IMR-90 (cell line): Measurements from ENCODE around the gene EHMT1. TPM values are rescaled to one million over a fixed set of nuclear protein-coding genes. Genes with fewer than 3 reads are reported as not detected.

ENCODE experiments used
- ATAC-seq: fragments of 200-7000 bp; cut with Tn5 transposase; 2 replicates; pipeline ENCODE4 v1.9.1; 2020; ENCODE audit warnings: low read depth, mild to moderate bottlenecking, moderate library complexity
- BruUV-seq: library from RNA; stranded (reverse); fragments of 400-500 nt; replicated peaks from 2 replicates; lab custom pipeline; 2021; lab: Mats Ljungman, UMichigan
- CTCF ChIA-PET: fragments of 300-600 bp; formaldehyde crosslinking; extraction: SDS; loops from one replicate; lab custom pipeline; 2021; ENCODE audit warnings: antibody characterized with exemption; lab: Yijun Ruan, JAX
- POLR2A ChIA-PET: fragments of 300-600 bp; sonication (Branson Sonifier 250); formaldehyde crosslinking; loops from one replicate; lab custom pipeline; 2022; ENCODE audit warnings: antibody characterized with exemption; ENCODE audit not compliant: unreplicated experiment; lab: Charles Lee
- DNase-seq: peaks from one replicate; pipeline ENCODE4 v3.0.0; 2013
- H2AFZ ChIP-seq: replicated peaks from 2 replicates; pipeline ENCODE3; 2013; ENCODE audit warnings: low read length, mild to moderate bottlenecking; ENCODE audit not compliant: poor library complexity
- H2AK5ac ChIP-seq: 2 replicates; pipeline ENCODE4 v1.6.1; 2013; ENCODE audit warnings: low read depth, low read length, inconsistent platforms
- H2AK9ac ChIP-seq: replicated peaks from 2 replicates; pipeline ENCODE3; 2013; ENCODE audit warnings: mild to moderate bottlenecking, low read depth, low read length, moderate library complexity; ENCODE audit not compliant: poor library complexity
- H2BK120ac ChIP-seq: 2 replicates; pipeline ENCODE4 v1.6.1; 2013; ENCODE audit warnings: low read depth, low read length, inconsistent platforms
- H2BK15ac ChIP-seq: 3 replicates; pipeline ENCODE4 v1.6.1; 2013; ENCODE audit warnings: low read depth, low read length, inconsistent platforms
- H2BK20ac ChIP-seq: 2 replicates; pipeline ENCODE4 v1.6.1; 2013; ENCODE audit warnings: low read depth, mild to moderate bottlenecking, inconsistent platforms, low read length, moderate library complexity
- H2BK5ac ChIP-seq: 2 replicates; pipeline ENCODE4 v1.6.1; 2013; ENCODE audit warnings: mild to moderate bottlenecking, low read depth, low read length, inconsistent platforms; ENCODE audit not compliant: poor library complexity, severe bottlenecking
- H3K14ac ChIP-seq: replicated peaks from 2 replicates; pipeline ENCODE4 v1.6.1; 2013; ENCODE audit warnings: low read depth, low read length, inconsistent platforms
- H3K18ac ChIP-seq: 2 replicates; pipeline ENCODE4 v1.6.1; 2013; ENCODE audit warnings: low read depth, low read length, control low read depth
- H3K23ac ChIP-seq: 2 replicates; pipeline ENCODE4 v1.6.1; 2013; ENCODE audit warnings: low read depth, low read length, inconsistent platforms
- H3K27ac ChIP-seq: 2 replicates; pipeline ENCODE4 v1.5.1; 2013; ENCODE audit warnings: mild to moderate bottlenecking, control low read depth, low read length; ENCODE audit not compliant: insufficient read depth
- H3K27me3 ChIP-seq: 2 replicates; pipeline ENCODE4 v1.6.1; 2013; ENCODE audit warnings: low read length; ENCODE audit not compliant: control insufficient read depth, insufficient read depth
- H3K36me3 ChIP-seq: 2 replicates; pipeline ENCODE4 v1.6.1; 2013; ENCODE audit warnings: low read length, mixed read lengths; ENCODE audit not compliant: control insufficient read depth, insufficient read depth
- H3K4ac ChIP-seq: 2 replicates; pipeline ENCODE4 v1.6.1; 2013; ENCODE audit warnings: low read depth, low read length, inconsistent platforms
- H3K4me1 ChIP-seq: 2 replicates; pipeline ENCODE4 v1.6.1; 2013; ENCODE audit warnings: low read length, mixed read lengths; ENCODE audit not compliant: control insufficient read depth, insufficient read depth
- H3K4me2 ChIP-seq: 2 replicates; pipeline ENCODE4 v1.6.1; 2013; ENCODE audit warnings: low read depth, mild to moderate bottlenecking, control low read depth, low read length, moderate library complexity
- H3K4me3 ChIP-seq: 2 replicates; pipeline ENCODE4 v1.5.1; 2013; ENCODE audit warnings: low read depth, mild to moderate bottlenecking, control low read depth, low read length, moderate library complexity; ENCODE audit not compliant: insufficient read depth
- H3K56ac ChIP-seq: 2 replicates; pipeline ENCODE4 v1.6.1; 2013; ENCODE audit warnings: low read length, inconsistent platforms; ENCODE audit not compliant: insufficient read depth; ENCODE audit errors: extremely low read depth
- H3K79me1 ChIP-seq, 2 experiments: 2 replicates each; pipeline ENCODE4 v1.6.1; 2013; ENCODE audit warnings: low read length in 2 of 2, inconsistent platforms in 1 of 2, low read depth in 1 of 2
- H3K9ac ChIP-seq: 2 replicates; pipeline ENCODE4 v1.6.1; 2013; ENCODE audit warnings: low read depth, low read length, control low read depth
- H3K9me1 ChIP-seq: 2 replicates; pipeline ENCODE4 v1.6.1; 2013; ENCODE audit warnings: low read length, inconsistent platforms; ENCODE audit not compliant: insufficient read depth
- H3K9me3 ChIP-seq: 2 replicates; pipeline ENCODE4 v1.6.1; 2013; ENCODE audit warnings: low read length; ENCODE audit not compliant: control insufficient read depth, insufficient read depth
- H4K20me1 ChIP-seq: 2 replicates; pipeline ENCODE4 v1.6.1; 2013; ENCODE audit warnings: low read length, inconsistent platforms; ENCODE audit not compliant: insufficient read depth
- H4K5ac ChIP-seq: 2 replicates; pipeline ENCODE4 v1.6.1; 2013; ENCODE audit warnings: mild to moderate bottlenecking, low read depth, low read length, control low read depth
- H4K8ac ChIP-seq, 2 experiments: 2 replicates each; pipeline ENCODE4 v1.6.1; 2013; ENCODE audit warnings: low read depth in 2 of 2, low read length in 2 of 2, control low read depth in 1 of 2, inconsistent platforms in 1 of 2
- H4K91ac ChIP-seq: 2 replicates; pipeline ENCODE4 v1.6.1; 2013; ENCODE audit warnings: low read depth, low read length, inconsistent platforms; ENCODE audit not compliant: insufficient read depth
- BHLHE40 ChIP-seq: fragments of 150-350 bp; IDR thresholded peaks from 2 replicates; pipeline ENCODE4 v1.6.1; 2016; ENCODE audit warnings: mild to moderate bottlenecking, low read depth, low read length
- CEBPB ChIP-seq: IDR thresholded peaks from 2 replicates; pipeline ENCODE4 v1.6.1; 2012; ENCODE audit warnings: low read depth, low read length, improper control_type of control experiment
- CHD1 ChIP-seq: IDR thresholded peaks from 2 replicates; pipeline ENCODE4 v1.6.1; 2012; ENCODE audit warnings: low read depth, low read length, improper control_type of control experiment
- CTCF ChIP-seq: conservative IDR thresholded peaks from 2 replicates; pipeline ENCODE4 v1.5.1; 2012; ENCODE audit warnings: mild to moderate bottlenecking, low read depth, low read length, improper control_type of control experiment
- ELK1 ChIP-seq: fragments of 150-350 bp; IDR thresholded peaks from 2 replicates; pipeline ENCODE4 v1.6.1; 2016; ENCODE audit warnings: low read depth, mild to moderate bottlenecking, low read length, moderate library complexity, borderline replicate concordance
- FOS ChIP-seq: fragments of 150-350 bp; IDR thresholded peaks from 2 replicates; pipeline ENCODE4 v1.6.1; 2016; ENCODE audit warnings: low read depth, low read length
- MAFK ChIP-seq: IDR thresholded peaks from 2 replicates; pipeline ENCODE4 v1.6.1; 2012; ENCODE audit warnings: low read depth, low read length, improper control_type of control experiment
- MAZ ChIP-seq: IDR thresholded peaks from 2 replicates; pipeline ENCODE4 v1.6.1; 2012; ENCODE audit warnings: low read depth, mild to moderate bottlenecking, low read length, improper control_type of control experiment, moderate library complexity, borderline replicate concordance
- MXI1 ChIP-seq: IDR thresholded peaks from 2 replicates; pipeline ENCODE4 v1.6.1; 2012; ENCODE audit warnings: low read depth, mild to moderate bottlenecking, low read length, moderate library complexity, borderline replicate concordance
- NFE2L2 ChIP-seq: fragments of 150-350 bp; IDR thresholded peaks from 2 replicates; pipeline ENCODE4 v1.6.1; 2016; ENCODE audit warnings: low read depth, mild to moderate bottlenecking, low read length
- POLR2A ChIP-seq: IDR thresholded peaks from 2 replicates; pipeline ENCODE4 v1.6.1; 2012; ENCODE audit warnings: mild to moderate bottlenecking, low read depth, low read length
- RAD21 ChIP-seq: IDR thresholded peaks from 2 replicates; pipeline ENCODE4 v1.6.1; 2012; ENCODE audit warnings: low read length, improper control_type of control experiment
- RCOR1 ChIP-seq: IDR thresholded peaks from 2 replicates; pipeline ENCODE4 v1.6.1; 2012; ENCODE audit warnings: mild to moderate bottlenecking, low read length, improper control_type of control experiment; ENCODE audit not compliant: insufficient replicate concordance
- RFX5 ChIP-seq: IDR thresholded peaks from 2 replicates; pipeline ENCODE4 v1.8.0; 2012; ENCODE audit warnings: low read depth, mild to moderate bottlenecking, low read length, moderate library complexity
- SMC3 ChIP-seq: fragments of 150-350 bp; IDR thresholded peaks from 2 replicates; pipeline ENCODE4 v1.6.1; 2016; ENCODE audit warnings: low read depth, mild to moderate bottlenecking, antibody characterized with exemption, low read length, moderate library complexity
- WGBS, 2 experiments: methylation state at CpG; one replicate each; pipeline versions ENCODE4 v1.1.5 to v1.1.7; 2013; ENCODE audit warnings: missing lambda C conversion rate in 2 of 2; ENCODE audit not compliant: insufficient read length in 1 of 2; ENCODE audit errors: extremely low coverage in 2 of 2; 5-methylcytosine and 5-hydroxymethylcytosine counted together
- dilution Hi-C: fragments of 300-500 bp; cut with HindIII; formaldehyde crosslinking; loops from one replicate; pipeline ENCODE4 v1.14.3; 2018; ENCODE audit warnings: low sequenced_read_pairs; ENCODE audit not compliant: unreplicated experiment
- in situ Hi-C: fragments of 300-500 bp; cut with MboI; formaldehyde crosslinking; loops from 3 replicates; pipeline ENCODE4 v1.14.3; 2019; ENCODE audit warnings: low sequenced_read_pairs, inconsistent platforms, mixed read lengths
- intact Hi-C: fragments of 100-400 bp; cut with micrococcal nuclease; formaldehyde crosslinking; loops from 2 replicates; pipeline ENCODE4 v1.10.0; 2022
- polyA plus RNA-seq, 3 experiments: library from polyadenylated mRNA; depleted of rRNA; stranded (reverse); fragments of >200 nt; gene quantifications; 2 replicates each; pipeline ENCODE4 v1.2.3, GENCODE V29; 2012; ENCODE audit warnings: low replicate concordance in 1 of 3
- total RNA-seq: library from RNA; depleted of rRNA; stranded (reverse); fragments of >200 nt; gene quantifications from 2 replicates; pipeline ENCODE4 v1.2.3, GENCODE V29; 2012
- TF ChIP-seq, protein P1 (sequence below): fragments of 150-350 bp; IDR thresholded peaks from 2 replicates; pipeline ENCODE4 v1.6.1; 2017; ENCODE audit warnings: mild to moderate bottlenecking, antibody characterized with exemption, low read length, low read depth

Gene EHMT1
- total and polyA plus RNA-seq, 2 of the 4 experiments (the other 2 are of a cell fraction): 32.8 to 35.1 TPM

GRCh38 chr9:137575716-137576411 is 42.9 kb upstream of the EHMT1 start:
- H4K8ac ChIP-seq: no peak overlapping the region
- no peak overlapping the region for H3K27ac ChIP-seq
- in situ Hi-C loops: no loop called here
- no peak overlapping the region for H3K14ac ChIP-seq
- no peak overlapping the region for H2BK20ac ChIP-seq
- no peak for ATAC-seq
- no peaks in the 10 kb centered on the region for H3K9me3 ChIP-seq
- no peak overlapping the region for H3K56ac ChIP-seq
- POLR2A ChIA-PET: no interaction called here
- peaks cover 37% of the 10 kb centered on the region for H3K36me3 ChIP-seq
- H2BK5ac ChIP-seq: no peak overlapping the region
- H3K4ac ChIP-seq: no peak overlapping the region
- H2AK5ac ChIP-seq: no peak overlapping the region
- TF ChIP-seq MAZ (no peak), CTCF (no peak), CHD1 (no peak), ELK1 (no peak), MXI1 (no peak), RAD21 (no peak), BHLHE40 (no peak), MAFK (no peak), SMC3 (no peak), NFE2L2 (no peak), RFX5 (no peak), POLR2A (no peak), RCOR1 (no peak), CEBPB (no peak), FOS (no peak)
- TF ChIP-seq, protein P1, sequence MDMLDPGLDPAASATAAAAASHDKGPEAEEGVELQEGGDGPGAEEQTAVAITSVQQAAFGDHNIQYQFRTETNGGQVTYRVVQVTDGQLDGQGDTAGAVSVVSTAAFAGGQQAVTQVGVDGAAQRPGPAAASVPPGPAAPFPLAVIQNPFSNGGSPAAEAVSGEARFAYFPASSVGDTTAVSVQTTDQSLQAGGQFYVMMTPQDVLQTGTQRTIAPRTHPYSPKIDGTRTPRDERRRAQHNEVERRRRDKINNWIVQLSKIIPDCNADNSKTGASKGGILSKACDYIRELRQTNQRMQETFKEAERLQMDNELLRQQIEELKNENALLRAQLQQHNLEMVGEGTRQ: no peak
- no peak overlapping the region for H2BK120ac ChIP-seq
- peaks cover 41 to 60% of the 10 kb centered on the region in 2 experiments for H3K79me1 ChIP-seq
- no peak overlapping the region for H3K9ac ChIP-seq
- no peak overlapping the region for H2AFZ ChIP-seq
- no TSS peak for BruUV-seq
- DNase-seq: no peak
- WGBS, 2 experiments: no CpG with 5 or more reads among the region's 12 CpGs
- CTCF ChIA-PET: no interaction called here
- no peak overlapping the region for H3K4me2 ChIP-seq
- peaks cover 6% of the 10 kb centered on the region for H3K4me1 ChIP-seq
- no peak overlapping the region for H2BK15ac ChIP-seq
- intact Hi-C loops: no loop called here
- H3K9me1 ChIP-seq: peaks cover 18% of the 10 kb centered on the region
- H4K91ac ChIP-seq: no peak overlapping the region
- dilution Hi-C loops: no loop called here
- H2AK9ac ChIP-seq: no peak overlapping the region
- H3K27me3 ChIP-seq: no peaks in the 10 kb centered on the region
- H3K23ac ChIP-seq: no peak overlapping the region
- H3K4me3 ChIP-seq: no peak overlapping the region
- no peak overlapping the region for H4K5ac ChIP-seq
- H4K20me1 ChIP-seq: peaks cover 24% of the 10 kb centered on the region
- no peak overlapping the region for H3K18ac ChIP-seq
